GM15510 (cell line): ENCODE data around the gene SUMO3.

Experiments
- POLR2A ChIP-seq: IDR thresholded peaks from 3 replicates; pipeline ENCODE4 v1.6.1; 2011; ENCODE audit warnings: borderline replicate concordance; ENCODE audit not compliant: insufficient read length; ENCODE audit errors: extremely low read depth

The SUMO3 gene

DNA sequence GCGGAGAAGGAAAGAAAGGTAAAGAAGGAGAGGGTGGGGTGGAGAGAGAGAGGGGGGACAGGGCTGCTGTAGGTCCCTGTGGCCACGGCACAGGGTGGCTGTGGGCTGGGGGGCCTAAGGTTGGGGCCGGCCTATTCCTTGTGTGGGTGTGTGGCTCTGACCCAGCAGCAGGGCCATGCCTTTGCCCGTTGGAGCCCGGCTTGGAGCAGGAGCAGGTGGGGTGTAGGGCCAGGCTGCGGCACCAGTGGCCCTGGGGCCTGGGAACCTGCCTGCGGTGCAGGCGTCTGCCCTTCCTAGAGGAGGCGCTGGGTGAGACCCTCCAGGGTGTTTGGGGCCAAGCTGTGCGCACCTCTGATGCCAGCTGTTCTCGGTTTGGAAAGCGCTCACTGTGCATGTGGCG, 19.7 kb upstream of the SUMO3 start:
- TF ChIP-seq POLR2A = no peak

- TF ChIP-seq POLR2A = no peak
Observed at GRCh38 chr21:44836666-44837471, 19.0 kb upstream of the SUMO3 start.

DNA sequence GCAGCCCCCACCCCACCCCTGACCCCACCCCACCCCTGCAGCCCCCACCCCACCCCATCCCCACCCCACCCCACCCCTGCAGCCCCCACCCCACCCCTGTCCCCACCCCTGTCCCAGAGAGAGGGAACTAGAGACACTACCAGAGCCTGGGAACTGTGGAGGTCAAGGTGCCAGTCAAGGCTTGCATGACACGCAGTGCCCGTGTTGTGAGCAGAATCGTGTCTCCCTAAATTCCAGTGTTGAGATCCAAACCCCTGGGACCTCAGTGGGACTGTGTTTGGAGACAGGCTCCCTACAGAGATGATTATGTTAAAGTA, 18.4 kb upstream of the SUMO3 start:
- no peak for TF ChIP-seq POLR2A

DNA sequence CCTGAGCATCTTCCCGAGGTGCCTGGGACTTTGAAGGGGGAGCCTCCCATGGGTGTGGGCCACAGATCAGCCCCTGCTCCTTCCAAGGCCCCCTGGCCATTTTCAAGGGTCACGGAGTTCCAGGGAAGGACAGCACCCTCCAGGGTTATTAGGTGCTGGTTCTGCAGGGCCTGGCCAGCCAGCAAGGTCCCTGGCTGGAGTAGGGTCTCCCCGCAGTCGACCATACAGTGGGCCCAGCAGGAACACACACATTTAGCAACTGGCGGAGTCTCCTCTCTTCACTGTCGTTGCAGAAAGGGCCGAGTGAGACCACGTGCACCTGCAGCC, 17.7 kb upstream of the SUMO3 start:
- TF ChIP-seq POLR2A = no peak

DNA sequence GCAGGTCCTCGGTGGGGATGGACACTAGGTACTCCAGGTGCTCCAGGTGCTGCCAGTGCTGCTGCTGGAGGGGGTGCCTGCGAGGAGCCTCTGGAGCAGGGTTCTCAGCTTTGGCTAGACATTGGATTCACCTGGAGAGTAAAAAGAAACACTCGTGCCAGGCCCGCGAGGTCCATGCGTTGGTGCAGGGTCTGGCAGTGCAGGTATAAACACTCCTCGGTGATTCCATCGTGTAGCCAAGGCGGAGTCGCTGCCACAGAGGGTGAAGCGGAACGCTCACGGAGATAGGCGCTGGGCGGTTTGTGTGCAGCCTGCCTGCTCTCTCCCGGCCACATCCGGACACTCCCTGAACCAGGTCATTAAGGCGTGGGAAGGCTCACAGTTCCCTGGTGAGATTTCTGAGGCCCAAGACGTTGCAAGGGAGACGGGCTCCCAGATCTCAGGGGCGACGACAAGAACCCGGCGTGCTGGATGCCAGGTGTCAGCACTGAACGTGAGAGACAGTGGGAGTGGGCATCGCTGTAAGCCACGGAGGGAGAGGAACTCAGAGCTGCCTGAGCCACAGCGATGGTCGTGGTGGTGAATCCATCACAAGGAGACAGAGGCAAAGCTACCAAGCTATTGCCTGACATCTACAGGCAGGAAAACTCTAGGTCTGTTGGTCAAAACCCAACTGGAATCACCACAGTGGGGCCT, 17.2 kb upstream of the SUMO3 start:
- TF ChIP-seq POLR2A = no peak

GRCh38 chr21:44834231-44834950, 16.5 kb upstream of the SUMO3 start:
- no peak for TF ChIP-seq POLR2A

DNA sequence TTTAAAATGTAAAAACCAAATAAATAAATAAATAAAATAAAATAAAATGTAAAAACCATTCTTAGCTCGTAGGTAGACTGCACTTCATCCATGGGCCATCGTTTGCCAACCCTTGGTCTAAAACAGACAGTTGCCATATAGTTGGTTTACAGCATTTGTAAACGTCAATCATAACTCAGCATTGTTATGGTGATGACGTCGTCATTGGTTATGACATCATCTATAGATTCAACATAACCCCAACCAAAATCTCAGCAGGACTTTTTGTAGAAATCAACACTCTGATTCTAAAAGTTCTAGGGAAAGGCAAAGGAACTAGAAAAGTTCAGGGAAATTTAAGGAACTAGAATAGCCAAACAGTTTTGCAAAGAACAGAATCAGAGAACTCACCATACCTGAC, 15.8 kb upstream of the SUMO3 start:
- no peak for TF ChIP-seq POLR2A

GRCh38 chr21:44831227-44831860, 13.5 kb upstream of the SUMO3 start:
- no peak for TF ChIP-seq POLR2A

DNA sequence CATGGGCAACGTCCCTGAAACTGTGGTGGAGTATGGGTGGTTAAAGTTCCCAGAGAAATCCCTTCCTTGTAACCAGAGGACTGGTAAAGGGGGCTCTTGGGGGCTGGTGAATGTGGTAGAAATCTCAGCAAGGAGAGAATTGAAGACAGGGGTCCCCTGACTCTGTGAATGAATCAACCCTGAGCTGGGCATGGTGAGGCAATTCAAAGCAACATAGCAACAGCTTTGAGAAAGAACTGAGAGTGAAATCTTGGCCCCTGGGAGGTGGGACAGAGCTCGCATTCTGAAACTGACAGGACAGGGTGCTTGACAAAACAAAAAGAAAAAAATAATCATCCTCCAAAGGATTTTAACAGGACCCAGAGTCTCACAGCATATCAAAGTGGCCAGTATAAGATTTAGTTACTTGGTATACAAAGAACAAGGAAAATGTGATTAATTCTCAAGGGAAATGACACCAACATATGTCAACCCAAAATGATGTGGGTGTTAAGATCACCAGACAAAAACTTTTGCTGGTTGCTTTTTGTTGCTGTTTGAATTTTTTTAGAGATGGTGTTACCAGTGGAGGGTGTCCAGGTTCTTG, 11.7 kb upstream of the SUMO3 start:
- TF ChIP-seq POLR2A = no peak

- no peak for TF ChIP-seq POLR2A
Observed at GRCh38 chr21:44828362-44829056, 10.6 kb upstream of the SUMO3 start.

- TF ChIP-seq POLR2A = no peak
Observed at GRCh38 chr21:44823179-44823660, 5.4 kb upstream of the SUMO3 start.

- TF ChIP-seq POLR2A = no peak
Observed at GRCh38 chr21:44822484-44823178, 4.8 kb upstream of the SUMO3 start.

DNA sequence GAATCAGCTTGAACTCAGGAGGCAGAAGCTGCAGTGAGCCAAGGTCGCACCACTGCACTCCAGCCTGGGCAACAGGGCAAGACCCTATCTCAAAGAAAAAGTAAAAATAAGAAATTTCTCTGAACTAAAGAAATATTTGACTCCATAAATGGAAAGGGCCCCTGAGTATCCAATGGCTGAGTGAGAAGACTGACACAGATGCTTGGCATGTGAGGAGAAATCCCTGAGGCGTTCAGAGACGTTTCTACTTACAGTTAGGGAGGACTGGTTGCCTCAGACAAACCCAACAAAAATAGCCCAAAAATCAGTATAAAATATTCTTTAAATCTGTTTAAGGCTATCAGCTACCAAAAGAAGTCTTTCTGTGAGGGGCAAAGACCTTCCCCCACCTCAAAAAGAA, 3.0 kb upstream of the SUMO3 start:
- TF ChIP-seq POLR2A = no peak
